Esophagus muscularis mucosa (tissue), 4 donors: ENCODE measurements around the gene ZDHHC8.

Experiments
- CTCF ChIP-seq, 3 experiments: fragments of 200-600 bp in 2 of 3; fragments of 450-650 bp in 1 of 3; sonication (generic) in 2 of 3; IDR thresholded peaks; one replicate each; pipeline ENCODE4 v1.5.1; 2017 to 2019; ENCODE audit warnings: antibody characterized with exemption in 3 of 3, mild to moderate bottlenecking in 2 of 3, moderate library complexity in 1 of 3
- EP300 ChIP-seq: sonication (generic); formaldehyde crosslinking; IDR thresholded peaks from one replicate; pipeline ENCODE4 v1.6.1; 2017; ENCODE audit warnings: antibody characterized with exemption
- POLR2A ChIP-seq: fragments of 450-650 bp; IDR thresholded peaks from one replicate; pipeline ENCODE4 v1.6.1; 2017; ENCODE audit warnings: antibody characterized with exemption, moderate library complexity, mild to moderate bottlenecking, low read depth
- POLR2AphosphoS5 ChIP-seq, 2 donors: sonication (generic); formaldehyde crosslinking; IDR thresholded peaks; one replicate each; pipeline ENCODE4 v1.6.1; 2017; ENCODE audit warnings: antibody characterized with exemption in 2 of 2

GRCh38 chr22:20137113-20137512 lies 5.5 kb downstream of the ZDHHC8 start:
- TF ChIP-seq POLR2AphosphoS5 (IDR thresholded peaks at IDR 0.05) (no peak), CTCF (IDR thresholded peaks at IDR 0.05) (no peak), POLR2A (no peak), EP300 (no peak)
